Measurements from ENCODE around the gene HIGD1A.

DNA sequence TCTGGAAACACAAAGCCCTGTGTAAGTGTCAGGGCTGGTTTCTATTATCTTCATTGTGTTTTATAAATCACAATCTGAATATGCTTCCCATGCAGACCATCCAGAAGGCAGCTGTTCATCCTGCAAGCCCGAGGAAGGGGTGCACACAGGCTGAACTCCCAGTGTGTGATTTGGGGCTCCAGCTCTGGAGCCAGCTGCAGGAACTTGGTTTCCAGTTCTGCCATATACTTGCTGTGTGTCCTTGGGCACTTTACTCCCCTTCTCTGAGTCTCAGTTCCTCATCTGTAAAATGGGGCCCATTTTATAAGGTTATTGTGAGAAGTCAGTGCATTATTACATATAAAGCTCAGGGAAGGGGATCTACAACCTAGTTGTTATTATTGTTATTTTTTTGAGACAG, 48.8 kb upstream of the HIGD1A start:
- TF ChIP-seq, protein P1, sequence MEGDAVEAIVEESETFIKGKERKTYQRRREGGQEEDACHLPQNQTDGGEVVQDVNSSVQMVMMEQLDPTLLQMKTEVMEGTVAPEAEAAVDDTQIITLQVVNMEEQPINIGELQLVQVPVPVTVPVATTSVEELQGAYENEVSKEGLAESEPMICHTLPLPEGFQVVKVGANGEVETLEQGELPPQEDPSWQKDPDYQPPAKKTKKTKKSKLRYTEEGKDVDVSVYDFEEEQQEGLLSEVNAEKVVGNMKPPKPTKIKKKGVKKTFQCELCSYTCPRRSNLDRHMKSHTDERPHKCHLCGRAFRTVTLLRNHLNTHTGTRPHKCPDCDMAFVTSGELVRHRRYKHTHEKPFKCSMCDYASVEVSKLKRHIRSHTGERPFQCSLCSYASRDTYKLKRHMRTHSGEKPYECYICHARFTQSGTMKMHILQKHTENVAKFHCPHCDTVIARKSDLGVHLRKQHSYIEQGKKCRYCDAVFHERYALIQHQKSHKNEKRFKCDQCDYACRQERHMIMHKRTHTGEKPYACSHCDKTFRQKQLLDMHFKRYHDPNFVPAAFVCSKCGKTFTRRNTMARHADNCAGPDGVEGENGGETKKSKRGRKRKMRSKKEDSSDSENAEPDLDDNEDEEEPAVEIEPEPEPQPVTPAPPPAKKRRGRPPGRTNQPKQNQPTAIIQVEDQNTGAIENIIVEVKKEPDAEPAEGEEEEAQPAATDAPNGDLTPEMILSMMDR (IDR thresholded peaks at IDR 0.05; ENCODE audit: insufficient read depth, low read length, poor library complexity, severe bottlenecking) = no peak
- TF ChIP-seq EZH2phosphoT487 (conservative IDR thresholded peaks at IDR 0.05; ENCODE audit: low read length) = no peak
